Measurements from ENCODE around the gene NKAIN1.

The NKAIN1 gene

DNA sequence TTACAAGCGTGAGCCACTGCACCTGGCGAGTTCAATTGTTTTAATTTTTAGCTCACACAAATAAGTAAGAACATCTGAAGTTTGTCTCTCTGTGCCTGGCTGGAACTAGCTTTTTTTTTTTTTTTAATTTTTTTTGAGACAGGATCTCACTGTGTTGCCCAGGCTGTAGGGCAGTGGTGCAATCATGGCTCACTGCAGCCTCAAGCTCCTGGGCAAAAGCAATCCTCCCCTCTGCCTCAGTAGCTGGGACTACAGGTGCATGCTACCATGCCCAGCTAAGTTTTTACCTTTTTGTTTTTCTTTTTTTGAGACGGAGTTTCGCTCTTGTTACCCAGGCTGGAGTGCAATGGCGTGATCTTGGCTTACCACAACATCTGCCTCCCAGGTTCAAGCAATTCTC is 7.9 kb downstream of the NKAIN1 start:
- Histone ChIP-seq H3K4me2 (ENCODE audit: low read depth, low read length, poor library complexity, severe bottlenecking) (no peak overlapping the region), H2AFZ (ENCODE audit: low read length) (no peak overlapping the region), H3K9ac (ENCODE audit: low read depth, low read length, poor library complexity, severe bottlenecking) (no peak overlapping the region), H3K4me3 (ENCODE audit: low read length, poor library complexity, severe bottlenecking) (no peak overlapping the region), H3K4me1 (ENCODE audit: insufficient read depth, low read length, poor library complexity, severe bottlenecking) (no peaks in the 10 kb centered on the region), H3K9me2 (replicated peaks; ENCODE audit: low read depth, low read length) (no peaks in the 10 kb centered on the region), H3K36me3 (ENCODE audit: insufficient read depth, low read length) (no peaks in the 10 kb centered on the region), H3K79me2 (ENCODE audit: insufficient read depth, low read length) (no peaks in the 10 kb centered on the region), H3F3A (ENCODE audit: low read depth) (no peaks in the 10 kb centered on the region), H3K27me3 (ENCODE audit: insufficient read depth, low read length, poor library complexity, severe bottlenecking) (no peaks in the 10 kb centered on the region), H4K20me1 (ENCODE audit: insufficient read depth, low read length, poor library complexity, severe bottlenecking) (no peaks in the 10 kb centered on the region), H3K9me3 (ENCODE audit: insufficient read depth, low read depth, low read length) (no peaks in the 10 kb centered on the region)
- TF ChIP-seq, protein P1, sequence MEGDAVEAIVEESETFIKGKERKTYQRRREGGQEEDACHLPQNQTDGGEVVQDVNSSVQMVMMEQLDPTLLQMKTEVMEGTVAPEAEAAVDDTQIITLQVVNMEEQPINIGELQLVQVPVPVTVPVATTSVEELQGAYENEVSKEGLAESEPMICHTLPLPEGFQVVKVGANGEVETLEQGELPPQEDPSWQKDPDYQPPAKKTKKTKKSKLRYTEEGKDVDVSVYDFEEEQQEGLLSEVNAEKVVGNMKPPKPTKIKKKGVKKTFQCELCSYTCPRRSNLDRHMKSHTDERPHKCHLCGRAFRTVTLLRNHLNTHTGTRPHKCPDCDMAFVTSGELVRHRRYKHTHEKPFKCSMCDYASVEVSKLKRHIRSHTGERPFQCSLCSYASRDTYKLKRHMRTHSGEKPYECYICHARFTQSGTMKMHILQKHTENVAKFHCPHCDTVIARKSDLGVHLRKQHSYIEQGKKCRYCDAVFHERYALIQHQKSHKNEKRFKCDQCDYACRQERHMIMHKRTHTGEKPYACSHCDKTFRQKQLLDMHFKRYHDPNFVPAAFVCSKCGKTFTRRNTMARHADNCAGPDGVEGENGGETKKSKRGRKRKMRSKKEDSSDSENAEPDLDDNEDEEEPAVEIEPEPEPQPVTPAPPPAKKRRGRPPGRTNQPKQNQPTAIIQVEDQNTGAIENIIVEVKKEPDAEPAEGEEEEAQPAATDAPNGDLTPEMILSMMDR (conservative IDR thresholded peaks at IDR 0.05; ENCODE audit: low read length): no peak
- TF ChIP-seq EZH2phosphoT487 (IDR thresholded peaks at IDR 0.05; ENCODE audit: borderline replicate concordance): no peak

DNA sequence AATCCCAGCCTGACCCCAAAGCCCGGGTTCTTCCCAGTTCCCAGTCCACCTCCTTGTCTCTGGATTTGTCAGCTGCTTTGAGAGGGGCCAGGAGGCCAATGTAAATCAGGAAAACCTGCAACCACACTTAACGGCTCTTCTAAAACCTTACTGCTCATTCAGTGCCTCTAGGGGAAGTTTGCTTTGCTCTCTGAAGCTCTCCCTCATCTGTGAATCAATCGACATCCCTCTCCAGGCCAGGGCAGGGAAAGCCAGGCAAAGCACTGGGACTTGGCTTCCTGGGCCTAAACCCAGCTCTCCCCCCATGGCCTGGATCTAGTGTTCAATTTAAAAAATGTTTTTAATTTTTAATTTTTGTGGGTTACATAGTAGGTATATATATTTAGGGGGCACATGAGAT is 9.3 kb downstream of the NKAIN1 start:
- Histone ChIP-seq H3K79me2 (ENCODE audit: insufficient read depth, low read length) (no peaks in the 10 kb centered on the region), H3K9ac (ENCODE audit: low read depth, low read length, poor library complexity, severe bottlenecking) (no peak overlapping the region), H3K9me2 (replicated peaks; ENCODE audit: low read depth, low read length) (no peaks in the 10 kb centered on the region), H3K36me3 (ENCODE audit: insufficient read depth, low read length) (no peaks in the 10 kb centered on the region), H3K27me3 (ENCODE audit: insufficient read depth, low read length, poor library complexity, severe bottlenecking) (no peaks in the 10 kb centered on the region), H4K20me1 (ENCODE audit: insufficient read depth, low read length, poor library complexity, severe bottlenecking) (no peaks in the 10 kb centered on the region), H3F3A (ENCODE audit: low read depth) (no peaks in the 10 kb centered on the region), H2AFZ (ENCODE audit: low read length) (no peak overlapping the region), H3K4me1 (ENCODE audit: insufficient read depth, low read length, poor library complexity, severe bottlenecking) (no peaks in the 10 kb centered on the region), H3K4me2 (ENCODE audit: low read depth, low read length, poor library complexity, severe bottlenecking) (no peak overlapping the region), H3K4me3 (ENCODE audit: low read length, poor library complexity, severe bottlenecking) (no peak overlapping the region), H3K9me3 (ENCODE audit: insufficient read depth, low read depth, low read length) (no peaks in the 10 kb centered on the region)
- TF ChIP-seq, protein P1 (conservative IDR thresholded peaks at IDR 0.05; ENCODE audit: low read length): no peak
- TF ChIP-seq EZH2phosphoT487 (IDR thresholded peaks at IDR 0.05; ENCODE audit: borderline replicate concordance): no peak

DNA sequence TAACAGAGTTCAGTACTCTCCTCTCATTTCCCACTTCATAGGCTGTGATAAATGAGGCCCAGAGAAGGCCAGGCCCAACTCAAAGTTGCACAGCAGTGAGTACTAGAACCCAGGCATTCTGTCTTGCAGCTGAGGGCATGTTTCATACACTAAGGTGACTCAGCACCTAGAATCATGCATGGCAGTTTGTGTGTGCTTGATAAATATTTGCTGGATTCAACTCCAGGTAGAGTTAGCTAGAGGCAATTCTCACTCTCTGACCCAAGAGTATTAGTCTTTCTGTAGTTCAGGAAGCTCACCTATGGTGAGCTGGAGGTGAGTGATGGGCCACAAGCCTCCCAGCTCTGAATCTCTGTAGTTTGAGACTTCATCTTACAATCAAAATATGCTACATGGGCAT is 10.7 kb downstream of the NKAIN1 start:
- no peak overlapping the region for H3K4me3 ChIP-seq (ENCODE audit: low read length, poor library complexity, severe bottlenecking)
- no peak overlapping the region for H3K9ac ChIP-seq (ENCODE audit: low read depth, low read length, poor library complexity, severe bottlenecking)
- no peaks in the 10 kb centered on the region for H3K27me3 ChIP-seq (ENCODE audit: insufficient read depth, low read length, poor library complexity, severe bottlenecking)
- no peaks in the 10 kb centered on the region for H3K9me3 ChIP-seq (ENCODE audit: insufficient read depth, low read depth, low read length)
- no peaks in the 10 kb centered on the region for H4K20me1 ChIP-seq (ENCODE audit: insufficient read depth, low read length, poor library complexity, severe bottlenecking)
- H3K4me1 ChIP-seq (ENCODE audit: insufficient read depth, low read length, poor library complexity, severe bottlenecking): no peaks in the 10 kb centered on the region
- H3K36me3 ChIP-seq (ENCODE audit: insufficient read depth, low read length): no peaks in the 10 kb centered on the region
- no peaks in the 10 kb centered on the region for H3K9me2 ChIP-seq (replicated peaks; ENCODE audit: low read depth, low read length)
- TF ChIP-seq, protein P1 (conservative IDR thresholded peaks at IDR 0.05; ENCODE audit: low read length): no peak
- no peak for TF ChIP-seq EZH2phosphoT487 (IDR thresholded peaks at IDR 0.05; ENCODE audit: borderline replicate concordance)
- no peaks in the 10 kb centered on the region for H3F3A ChIP-seq (ENCODE audit: low read depth)
- no peak overlapping the region for H2AFZ ChIP-seq (ENCODE audit: low read length)
- H3K79me2 ChIP-seq (ENCODE audit: insufficient read depth, low read length): no peaks in the 10 kb centered on the region
- H3K4me2 ChIP-seq (ENCODE audit: low read depth, low read length, poor library complexity, severe bottlenecking): no peak overlapping the region
